CD14-positive monocyte (primary cell): ENCODE data around the gene TMEM220. TPM values are rescaled to one million over a fixed set of nuclear protein-coding genes. Genes with fewer than 3 reads are reported as not detected.

Experiments
- DNase-seq, 3 donors: peaks; one replicate each; pipeline ENCODE4 v3.0.0-alpha.2; 2011 to 2022
- H2AFZ ChIP-seq: 2 replicates; pipeline ENCODE4 v1.6.0; 2012; ENCODE audit warnings: mild to moderate bottlenecking, low read depth, low read length, inconsistent platforms; ENCODE audit not compliant: insufficient read depth, poor library complexity, severe bottlenecking
- H3K27ac ChIP-seq, 2 donors: 1 replicate in 1 of 2; 2 replicates in 1 of 2; pipeline ENCODE4 v1.5.1; 2012 to 2013; ENCODE audit warnings: low read length in 2 of 2, control low read depth in 1 of 2, inconsistent platforms in 1 of 2, low read depth in 1 of 2, mild to moderate bottlenecking in 1 of 2
- H3K27me3 ChIP-seq, 2 donors: one replicate each; pipeline versions ENCODE4 v1.6.0 to v1.6.1; 2011 to 2013; ENCODE audit warnings: low read length in 2 of 2; ENCODE audit not compliant: control insufficient read depth in 2 of 2, insufficient read depth in 2 of 2
- H3K36me3 ChIP-seq, 2 donors: replicated peaks in 1 of 2; 1 replicate in 1 of 2; 2 replicates in 1 of 2; pipeline versions ENCODE4 v1.5.1 to v1.6.1; 2012 to 2013; ENCODE audit warnings: low read length in 2 of 2, control low read depth in 1 of 2, inconsistent platforms in 1 of 2, mild to moderate bottlenecking in 1 of 2; ENCODE audit not compliant: insufficient read depth in 2 of 2, control insufficient read depth in 1 of 2
- H3K4me1 ChIP-seq, 2 donors: 1 replicate in 1 of 2; 2 replicates in 1 of 2; pipeline versions ENCODE4 v1.5.1 to v1.6.1; 2012 to 2013; ENCODE audit warnings: low read length in 2 of 2, control low read depth in 1 of 2, inconsistent platforms in 1 of 2, mild to moderate bottlenecking in 1 of 2, moderate library complexity in 1 of 2; ENCODE audit not compliant: insufficient read depth in 2 of 2, control insufficient read depth in 1 of 2
- H3K4me2 ChIP-seq: replicated peaks from 2 replicates; pipeline ENCODE3; 2012; ENCODE audit warnings: low read length, moderate library complexity, mild to moderate bottlenecking; ENCODE audit not compliant: poor library complexity, severe bottlenecking; ENCODE audit errors: extremely low read depth
- H3K4me3 ChIP-seq, 3 experiments: fragments of 200-600 bp in 1 of 3; sonication (generic) in 1 of 3; replicated peaks in 1 of 3; 1 replicate in 2 of 3; 2 replicates in 1 of 3; pipeline ENCODE4 v1.5.1; 2011 to 2013; ENCODE audit warnings: low read length in 3 of 3, mild to moderate bottlenecking in 3 of 3, control low read depth in 2 of 3, low read depth in 2 of 3, inconsistent platforms in 1 of 3, moderate library complexity in 1 of 3
- H3K79me2 ChIP-seq: 2 replicates; pipeline ENCODE4 v1.6.0; 2012; ENCODE audit warnings: mild to moderate bottlenecking, control low read depth, inconsistent platforms, low read length, moderate library complexity; ENCODE audit not compliant: insufficient read depth
- H3K9ac ChIP-seq: 2 replicates; pipeline ENCODE4 v1.6.0; 2017; ENCODE audit warnings: low read length, mild to moderate bottlenecking; ENCODE audit not compliant: insufficient read depth, poor library complexity, severe bottlenecking
- H3K9me3 ChIP-seq, 2 donors: replicated peaks in 1 of 2; 1 replicate in 1 of 2; 2 replicates in 1 of 2; pipeline versions ENCODE4 v1.5.1 to v1.6.1; 2012 to 2013; ENCODE audit warnings: low read length in 2 of 2, control low read depth in 1 of 2; ENCODE audit not compliant: control insufficient read depth in 1 of 2, insufficient read depth in 1 of 2
- H4K20me1 ChIP-seq: 2 replicates; pipeline ENCODE4 v1.6.0; 2012; ENCODE audit warnings: mild to moderate bottlenecking, low read length, control low read depth, moderate library complexity; ENCODE audit not compliant: insufficient read depth
- H3K27ac Mint-ChIP-seq, 7 donors: one replicate each; pipeline ENCODE4 v1.8.0; 2020; ENCODE audit warnings: mild to moderate bottlenecking in 7 of 7, mixed read lengths in 7 of 7, moderate library complexity in 6 of 7, inconsistent platforms in 2 of 7
- H3K27me3 Mint-ChIP-seq, 3 donors: one replicate each; pipeline ENCODE4 v1.8.0; 2021 to 2022; ENCODE audit warnings: low read depth in 3 of 3, mild to moderate bottlenecking in 3 of 3, mixed read lengths in 3 of 3, moderate library complexity in 3 of 3, inconsistent platforms in 1 of 3
- H3K36me3 Mint-ChIP-seq, 2 donors: one replicate each; pipeline ENCODE4 v1.8.0; 2020; ENCODE audit warnings: mixed read lengths in 2 of 2, inconsistent platforms in 1 of 2, mild to moderate bottlenecking in 1 of 2
- H3K4me1 Mint-ChIP-seq: one replicate; pipeline ENCODE4 v1.8.0; 2020; ENCODE audit warnings: mild to moderate bottlenecking, mixed read lengths
- H3K4me3 Mint-ChIP-seq, 2 donors: one replicate each; pipeline ENCODE4 v1.8.0; 2020; ENCODE audit warnings: mild to moderate bottlenecking in 2 of 2, mixed read lengths in 2 of 2, moderate library complexity in 1 of 2
- H3K9me3 Mint-ChIP-seq, 7 donors: one replicate each; pipeline ENCODE4 v1.8.0; 2020 to 2022; ENCODE audit warnings: mixed read lengths in 7 of 7, mild to moderate bottlenecking in 6 of 7, moderate library complexity in 6 of 7, inconsistent platforms in 2 of 7
- WGBS: methylation state at CpG from one replicate; pipeline ENCODE4 v1.1.5; 2013; ENCODE audit warnings: missing lambda C conversion rate; ENCODE audit not compliant: insufficient coverage; 5-methylcytosine and 5-hydroxymethylcytosine counted together
- intact Hi-C, 2 donors: fragments of 100-400 bp; cut with micrococcal nuclease; formaldehyde crosslinking; loops; one replicate each; pipeline versions ENCODE4 v1.15.0 to v1.15.1; 2023
- polyA plus RNA-seq, 3 donors: library from polyadenylated mRNA; depleted of rRNA in 1 of 3; unstranded in 2 of 3; stranded (reverse) in 1 of 3; fragments of 300-500 nt in 2 of 3; fragments of >200 nt in 1 of 3; fragmentation: Illumina TruSeq in 2 of 3; gene quantifications; 1 replicate in 2 of 3; 2 replicates in 1 of 3; pipeline ENCODE4 v1.2.3, GENCODE V29; 2012 to 2021
- TF ChIP-seq, protein P1 (sequence below): fragments of 200-600 bp; IDR thresholded peaks from one replicate; pipeline ENCODE4 v1.8.0; 2022; ENCODE audit warnings: antibody characterized with exemption, mild to moderate bottlenecking

TMEM220 gene
- polyA plus RNA-seq, 3 donors, result 0.33 to 4.8 (median 1.1) TPM

DNA sequence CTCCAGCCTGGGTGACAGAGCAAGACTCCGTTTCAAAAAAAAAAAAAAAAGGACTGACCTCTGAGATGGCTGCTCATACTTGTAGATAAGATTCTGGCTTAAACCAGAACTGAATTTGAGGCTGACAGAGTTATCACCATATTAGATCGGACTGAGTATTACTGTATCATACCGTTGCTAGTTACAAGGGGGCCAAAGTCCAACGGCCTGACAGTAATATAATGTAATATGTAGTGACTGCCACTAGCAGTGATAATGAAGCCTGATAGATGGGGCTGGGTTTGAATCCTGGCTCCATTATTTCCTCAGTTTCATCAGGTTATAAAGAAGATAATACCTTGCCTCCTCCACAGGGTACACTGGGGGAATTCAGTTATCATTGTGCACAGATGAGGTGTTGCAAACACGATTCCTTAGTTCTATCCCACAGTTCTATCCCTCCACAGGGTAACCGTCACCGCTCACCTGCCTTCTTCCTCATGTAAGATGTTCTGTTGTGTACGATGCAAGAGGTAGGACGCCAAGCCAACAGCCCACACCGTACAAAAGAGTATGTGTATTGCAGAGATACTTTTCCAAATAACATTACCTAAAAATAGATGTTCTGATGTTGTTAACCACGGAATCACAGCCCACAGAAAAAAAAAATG, 5.2 kb downstream of the TMEM220 start:
- no peaks in the 10 kb centered on the region for H3K27me3 ChIP-seq
- no peak overlapping the region for H3K27ac Mint-ChIP-seq
- 75% methylated on average over 1 of the region's 11 CpGs for WGBS
- no peak overlapping the region for H3K9ac ChIP-seq
- no peaks in the 10 kb centered on the region for H3K36me3 ChIP-seq
- no peaks in the 10 kb centered on the region for H3K79me2 ChIP-seq
- H3K4me1 ChIP-seq, result no peaks in the 10 kb centered on the region
- intact Hi-C loops, result no loop called here
- no peak overlapping the region for H3K4me2 ChIP-seq
- no peaks in the 10 kb centered on the region for H3K36me3 Mint-ChIP-seq
- peaks cover 4% of the 10 kb centered on the region for H3K4me1 Mint-ChIP-seq
- H3K4me3 ChIP-seq, result no peak overlapping the region
- TF ChIP-seq, protein P1, sequence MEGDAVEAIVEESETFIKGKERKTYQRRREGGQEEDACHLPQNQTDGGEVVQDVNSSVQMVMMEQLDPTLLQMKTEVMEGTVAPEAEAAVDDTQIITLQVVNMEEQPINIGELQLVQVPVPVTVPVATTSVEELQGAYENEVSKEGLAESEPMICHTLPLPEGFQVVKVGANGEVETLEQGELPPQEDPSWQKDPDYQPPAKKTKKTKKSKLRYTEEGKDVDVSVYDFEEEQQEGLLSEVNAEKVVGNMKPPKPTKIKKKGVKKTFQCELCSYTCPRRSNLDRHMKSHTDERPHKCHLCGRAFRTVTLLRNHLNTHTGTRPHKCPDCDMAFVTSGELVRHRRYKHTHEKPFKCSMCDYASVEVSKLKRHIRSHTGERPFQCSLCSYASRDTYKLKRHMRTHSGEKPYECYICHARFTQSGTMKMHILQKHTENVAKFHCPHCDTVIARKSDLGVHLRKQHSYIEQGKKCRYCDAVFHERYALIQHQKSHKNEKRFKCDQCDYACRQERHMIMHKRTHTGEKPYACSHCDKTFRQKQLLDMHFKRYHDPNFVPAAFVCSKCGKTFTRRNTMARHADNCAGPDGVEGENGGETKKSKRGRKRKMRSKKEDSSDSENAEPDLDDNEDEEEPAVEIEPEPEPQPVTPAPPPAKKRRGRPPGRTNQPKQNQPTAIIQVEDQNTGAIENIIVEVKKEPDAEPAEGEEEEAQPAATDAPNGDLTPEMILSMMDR, result no peak
- H3K4me3 Mint-ChIP-seq, result no peak overlapping the region
- no peaks in the 10 kb centered on the region for H3K9me3 ChIP-seq
- no peaks in the 10 kb centered on the region for H4K20me1 ChIP-seq
- H3K9me3 Mint-ChIP-seq, result no peaks in the 10 kb centered on the region
- H2AFZ ChIP-seq, result no peak overlapping the region
- no peak for DNase-seq
- peaks cover 0 to 4% (median 3%) of the 10 kb centered on the region in 3 donors for H3K27me3 Mint-ChIP-seq
- no peak overlapping the region for H3K27ac ChIP-seq

DNA sequence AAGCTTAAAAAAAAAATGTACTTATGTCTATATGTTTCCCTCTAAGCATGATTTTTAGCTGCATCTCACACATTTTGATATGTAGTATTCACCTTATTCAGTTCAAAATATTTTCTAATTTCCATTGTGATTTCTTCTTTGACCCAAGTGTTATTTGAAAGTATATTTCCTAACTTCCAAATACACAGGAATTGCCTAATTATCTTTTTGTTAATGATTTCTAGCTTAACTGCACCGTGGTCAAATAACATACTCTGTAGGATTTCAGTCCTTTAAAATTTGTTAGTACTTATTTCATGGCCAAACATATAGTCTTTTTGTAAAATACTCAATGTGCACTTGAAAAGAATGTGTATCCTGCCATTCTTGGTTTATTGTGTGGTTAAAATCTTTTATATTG, 11.3 kb downstream of the TMEM220 start:
- DNase-seq, result no peak
- H3K4me1 ChIP-seq, result no peaks in the 10 kb centered on the region
- H2AFZ ChIP-seq, result no peak overlapping the region
- no peak overlapping the region for H3K4me3 Mint-ChIP-seq
- WGBS, result no CpG with 5 or more reads among the region's 1 CpG
- no peaks in the 10 kb centered on the region for H3K9me3 ChIP-seq
- no peaks in the 10 kb centered on the region for H4K20me1 ChIP-seq
- H3K79me2 ChIP-seq, result no peaks in the 10 kb centered on the region
- H3K36me3 ChIP-seq, result peaks cover 5 to 8% of the 10 kb centered on the region in 2 donors
- H3K27ac Mint-ChIP-seq, result no peak overlapping the region
- H3K9me3 Mint-ChIP-seq, result no peaks in the 10 kb centered on the region
- H3K27ac ChIP-seq, result no peak overlapping the region
- no peak overlapping the region for H3K4me3 ChIP-seq
- no peak overlapping the region for H3K4me2 ChIP-seq
- H3K36me3 Mint-ChIP-seq, result peaks cover 10 to 13% of the 10 kb centered on the region in 2 donors
- no peaks in the 10 kb centered on the region for H3K4me1 Mint-ChIP-seq
- TF ChIP-seq, protein P1, result no peak
- no peak overlapping the region for H3K9ac ChIP-seq
- no peaks in the 10 kb centered on the region for H3K27me3 Mint-ChIP-seq
- intact Hi-C loops, result no loop called here
- no peaks in the 10 kb centered on the region for H3K27me3 ChIP-seq
